HFFc6 (cell line): ENCODE measurements around the gene KLF18. TPM values are rescaled to one million over a fixed set of nuclear protein-coding genes. Genes with fewer than 3 reads are reported as not detected.

Experiments
- DNase-seq: peaks from one replicate; pipeline ENCODE4 v3.0.0-alpha.2; 2018
- H3K27ac Mint-ChIP-seq: 2 replicates; pipeline ENCODE4 v1.8.0; 2020; ENCODE audit warnings: mild to moderate bottlenecking, mixed read lengths
- H3K27me3 Mint-ChIP-seq: 2 replicates; pipeline ENCODE4 v1.8.0; 2021; ENCODE audit warnings: mild to moderate bottlenecking, moderate library complexity, mixed read lengths; ENCODE audit not compliant: insufficient read depth
- H3K36me3 Mint-ChIP-seq: 2 replicates; pipeline ENCODE4 v1.8.0; 2021; ENCODE audit warnings: low read depth, mixed read lengths
- H3K4me1 Mint-ChIP-seq: 2 replicates; pipeline ENCODE4 v1.8.0; 2020; ENCODE audit warnings: low read depth, mixed read lengths
- H3K4me3 Mint-ChIP-seq: 2 replicates; pipeline ENCODE4 v1.8.0; 2020; ENCODE audit warnings: mild to moderate bottlenecking, moderate library complexity, mixed read lengths
- H3K9me3 Mint-ChIP-seq: 2 replicates; pipeline ENCODE4 v1.8.0; 2020; ENCODE audit warnings: mild to moderate bottlenecking, mixed read lengths
- total RNA-seq, 6 experiments: library from RNA; stranded (reverse); fragmentation: NEBNext Ultra II Directional; extraction: Animal tissue kit (Norgen Biotek cat#: 25700); gene quantifications; 2 replicates in 1 of 6; 3 replicates in 5 of 6; pipeline ENCODE4 v1.2.3, GENCODE V29; 2021
- TF ChIP-seq, protein P1 (sequence below): fragments of 200-600 bp; sonication (generic); IDR thresholded peaks from 2 replicates; pipeline ENCODE4 v1.5.0; 2021; ENCODE audit warnings: antibody characterized with exemption, mild to moderate bottlenecking

The KLF18 gene
- total RNA-seq, 6 experiments from 2014 or later: not detected

DNA sequence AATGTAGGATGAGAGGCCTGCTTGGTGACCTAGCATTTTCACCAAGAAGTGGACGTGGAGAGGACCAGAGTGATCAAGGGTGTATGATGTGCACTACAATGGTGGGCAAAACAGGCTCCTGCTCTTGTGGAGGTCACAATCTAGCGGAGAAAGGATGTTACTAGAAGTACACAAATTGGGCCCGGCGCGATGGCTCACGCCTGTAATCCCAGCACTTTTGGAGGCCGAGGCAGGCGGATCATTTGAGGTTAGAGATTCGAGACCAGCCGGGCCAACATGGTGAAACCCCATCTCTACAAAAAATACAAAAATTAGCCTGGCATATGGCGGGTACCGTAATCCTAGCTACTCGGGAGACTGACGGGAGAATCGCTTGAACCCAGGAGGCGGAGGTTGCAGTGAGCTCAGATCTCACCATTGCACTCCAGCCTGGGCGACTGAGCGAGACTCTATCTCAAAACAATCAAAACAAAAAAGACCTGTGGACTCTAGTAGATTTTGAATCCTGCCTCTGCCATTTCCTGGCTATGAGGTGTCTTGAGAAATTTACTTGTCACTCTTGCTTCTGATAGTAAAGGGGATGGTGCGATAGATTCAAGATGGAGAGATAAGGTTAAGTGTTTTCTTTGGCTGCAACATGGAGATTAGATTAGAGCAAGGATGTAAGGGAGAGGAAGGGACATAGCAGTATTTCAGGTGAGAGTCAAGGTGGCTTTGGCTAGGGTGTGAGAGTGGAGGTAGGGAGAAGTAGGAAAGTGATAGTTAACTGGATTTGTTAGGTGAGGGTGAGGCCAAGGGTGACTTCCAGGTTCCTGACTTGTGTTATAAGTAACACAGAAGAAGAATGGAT is 7.1 kb downstream of the KLF18 start:
- no peaks in the 10 kb centered on the region for H3K9me3 Mint-ChIP-seq
- H3K36me3 Mint-ChIP-seq: no peaks in the 10 kb centered on the region
- H3K4me3 Mint-ChIP-seq: no peak overlapping the region
- peaks cover 43% of the 10 kb centered on the region for H3K27me3 Mint-ChIP-seq
- H3K4me1 Mint-ChIP-seq: no peaks in the 10 kb centered on the region
- H3K27ac Mint-ChIP-seq: no peak overlapping the region
- TF ChIP-seq, protein P1, sequence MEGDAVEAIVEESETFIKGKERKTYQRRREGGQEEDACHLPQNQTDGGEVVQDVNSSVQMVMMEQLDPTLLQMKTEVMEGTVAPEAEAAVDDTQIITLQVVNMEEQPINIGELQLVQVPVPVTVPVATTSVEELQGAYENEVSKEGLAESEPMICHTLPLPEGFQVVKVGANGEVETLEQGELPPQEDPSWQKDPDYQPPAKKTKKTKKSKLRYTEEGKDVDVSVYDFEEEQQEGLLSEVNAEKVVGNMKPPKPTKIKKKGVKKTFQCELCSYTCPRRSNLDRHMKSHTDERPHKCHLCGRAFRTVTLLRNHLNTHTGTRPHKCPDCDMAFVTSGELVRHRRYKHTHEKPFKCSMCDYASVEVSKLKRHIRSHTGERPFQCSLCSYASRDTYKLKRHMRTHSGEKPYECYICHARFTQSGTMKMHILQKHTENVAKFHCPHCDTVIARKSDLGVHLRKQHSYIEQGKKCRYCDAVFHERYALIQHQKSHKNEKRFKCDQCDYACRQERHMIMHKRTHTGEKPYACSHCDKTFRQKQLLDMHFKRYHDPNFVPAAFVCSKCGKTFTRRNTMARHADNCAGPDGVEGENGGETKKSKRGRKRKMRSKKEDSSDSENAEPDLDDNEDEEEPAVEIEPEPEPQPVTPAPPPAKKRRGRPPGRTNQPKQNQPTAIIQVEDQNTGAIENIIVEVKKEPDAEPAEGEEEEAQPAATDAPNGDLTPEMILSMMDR: no peak
- no peak for DNase-seq

DNA sequence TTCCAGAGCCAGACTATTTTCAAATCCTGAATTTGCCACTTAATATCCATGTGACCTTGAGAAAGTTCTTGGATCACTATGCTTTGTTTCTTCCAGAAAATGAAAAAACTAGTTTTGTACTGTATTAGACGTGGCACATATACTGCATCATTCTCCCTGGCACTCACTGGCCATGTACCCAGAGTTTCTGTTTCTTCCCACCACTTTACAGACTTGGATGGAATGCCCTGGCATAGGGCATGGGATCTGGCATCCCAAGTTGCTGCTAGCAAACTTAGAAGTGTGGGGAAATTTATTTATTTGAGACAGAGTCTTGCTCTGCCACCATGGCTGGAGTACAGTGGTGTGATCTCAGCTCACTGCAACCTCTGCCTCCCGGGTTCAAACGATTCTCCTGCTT is 10.0 kb downstream of the KLF18 start:
- H3K9me3 Mint-ChIP-seq: no peaks in the 10 kb centered on the region
- no peak for DNase-seq
- peaks cover 4% of the 10 kb centered on the region; the same call in 1 of the 2 replicates for H3K36me3 Mint-ChIP-seq
- no peak overlapping the region for H3K4me3 Mint-ChIP-seq
- no peak overlapping the region for H3K27ac Mint-ChIP-seq
- H3K4me1 Mint-ChIP-seq: no peaks in the 10 kb centered on the region
- peaks cover 40% of the 10 kb centered on the region for H3K27me3 Mint-ChIP-seq
- TF ChIP-seq, protein P1: no peak

DNA sequence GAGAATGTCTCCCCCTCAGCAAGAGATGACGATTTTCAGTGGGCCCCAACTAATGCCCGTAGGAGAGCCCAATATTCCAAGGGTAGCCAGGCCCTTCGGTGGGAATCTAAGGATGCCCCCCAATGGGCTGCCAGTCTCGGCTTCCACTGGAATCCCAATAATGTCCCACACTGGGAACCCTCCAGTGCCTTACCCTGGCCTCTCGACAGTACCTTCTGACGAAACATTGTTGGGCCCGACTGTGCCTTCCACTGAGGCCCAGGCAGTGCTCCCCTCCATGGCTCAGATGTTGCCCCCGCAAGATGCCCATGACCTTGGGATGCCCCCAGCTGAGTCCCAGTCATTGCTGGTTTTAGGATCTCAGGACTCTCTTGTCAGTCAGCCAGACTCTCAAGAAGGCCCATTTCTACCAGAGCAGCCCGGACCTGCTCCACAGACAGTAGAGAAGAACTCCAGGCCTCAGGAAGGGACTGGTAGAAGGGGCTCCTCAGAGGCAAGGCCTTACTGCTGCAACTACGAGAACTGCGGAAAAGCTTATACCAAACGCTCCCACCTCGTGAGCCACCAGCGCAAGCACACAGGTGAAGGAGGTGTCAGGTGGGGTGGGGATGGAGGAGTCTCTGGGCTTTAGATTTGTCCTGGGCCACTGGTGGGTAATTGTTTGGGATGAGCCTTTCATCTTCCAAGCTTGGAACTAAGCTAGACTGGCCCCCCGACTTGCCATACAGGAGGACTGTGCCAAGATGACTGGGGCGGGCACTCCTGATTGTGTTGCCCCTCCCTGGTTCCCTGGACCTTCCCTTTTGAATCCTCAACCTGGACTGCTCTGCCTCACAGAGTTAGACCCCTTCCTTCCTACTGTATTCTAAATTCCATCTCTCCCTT is 11.6 kb downstream of the KLF18 start:
- Mint-ChIP-seq H3K4me1 (no peaks in the 10 kb centered on the region), H3K27ac (no peak overlapping the region), H3K9me3 (no peaks in the 10 kb centered on the region), H3K4me3 (no peak overlapping the region), H3K36me3 (peaks cover 4% of the 10 kb centered on the region; the same call in 1 of the 2 replicates), H3K27me3 (peaks cover 48% of the 10 kb centered on the region)
- DNase-seq: no peak
- TF ChIP-seq, protein P1: no peak

DNA sequence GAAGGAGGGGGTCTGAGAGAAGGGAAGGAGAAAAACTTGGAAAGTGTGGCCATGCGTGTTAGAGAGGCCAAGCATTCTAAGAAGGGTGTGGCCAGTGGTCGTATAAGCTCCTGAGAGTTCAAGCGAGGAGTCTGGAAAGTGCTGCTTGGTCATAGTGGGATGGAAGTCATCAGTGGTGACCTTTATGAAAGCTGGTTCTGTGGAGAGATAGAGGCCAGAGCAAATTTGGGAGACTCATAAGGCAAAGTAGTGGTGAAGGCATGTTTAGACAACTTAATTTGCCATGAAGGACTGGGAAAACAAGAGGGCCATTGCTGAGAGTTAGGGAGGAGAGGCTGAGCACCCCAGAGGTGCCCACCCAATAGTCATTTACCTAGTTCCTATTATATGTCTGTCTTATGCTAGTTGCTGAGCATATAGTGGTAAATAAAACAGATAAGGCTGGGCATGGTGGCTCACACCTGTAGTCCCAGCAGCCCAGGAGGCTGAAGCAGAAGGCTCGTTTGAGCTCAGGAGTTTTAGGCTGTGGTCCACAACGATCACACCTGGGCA is 21.0 kb downstream of the KLF18 start:
- no peak for DNase-seq
- Mint-ChIP-seq H3K4me3 (no peak overlapping the region), H3K27ac (no peak overlapping the region), H3K36me3 (no peaks in the 10 kb centered on the region), H3K27me3 (peaks cover 13% of the 10 kb centered on the region), H3K4me1 (no peaks in the 10 kb centered on the region), H3K9me3 (no peaks in the 10 kb centered on the region)
- TF ChIP-seq, protein P1: no peak

DNA sequence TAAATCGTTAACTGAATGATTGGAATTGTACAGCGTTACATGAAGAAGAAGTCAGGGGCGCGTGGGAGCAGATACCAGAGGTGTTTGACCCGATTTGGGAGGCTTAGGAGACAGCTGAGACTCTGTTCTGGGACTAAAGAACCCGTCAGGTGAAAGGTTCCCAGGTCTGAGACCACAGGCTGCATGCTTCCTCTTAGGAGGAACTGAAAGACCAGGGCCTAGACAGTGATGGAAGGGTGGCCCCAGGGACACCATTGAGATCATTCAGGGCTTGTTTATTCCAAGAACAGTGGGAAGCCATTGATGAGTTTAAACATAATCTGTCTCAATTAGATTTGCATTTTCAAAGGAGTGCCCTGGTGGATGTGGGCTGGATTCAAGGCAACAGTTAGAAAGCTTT is 21.9 kb downstream of the KLF18 start:
- H3K27me3 Mint-ChIP-seq: peaks cover 11% of the 10 kb centered on the region
- no peak overlapping the region for H3K4me3 Mint-ChIP-seq

More for the DNA sequence above, 21.9 kb downstream of the KLF18 start:
- no peaks in the 10 kb centered on the region for H3K4me1 Mint-ChIP-seq
- TF ChIP-seq, protein P1: no peak
- no peaks in the 10 kb centered on the region for H3K36me3 Mint-ChIP-seq
- H3K27ac Mint-ChIP-seq: no peak overlapping the region
- no peak for DNase-seq
- H3K9me3 Mint-ChIP-seq: no peaks in the 10 kb centered on the region
